Panc1 (cell line): ENCODE measurements around the gene GSTO2.

Experiments
- CTCF ChIP-seq: fragments of 450-650 bp; IDR thresholded peaks from 2 replicates; pipeline ENCODE4 v1.5.1; 2017; ENCODE audit warnings: mild to moderate bottlenecking
- POLR2AphosphoS5 ChIP-seq: IDR thresholded peaks from 2 replicates; pipeline ENCODE4 v1.6.1; 2012; ENCODE audit warnings: mild to moderate bottlenecking, low read depth, low read length, moderate library complexity
- REST ChIP-seq, 2 experiments: IDR thresholded peaks; 2 replicates each; pipeline ENCODE4 v1.6.1; 2011 to 2012; ENCODE audit warnings: low read depth in 2 of 2, control low read depth in 1 of 2, low read length in 1 of 2, mild to moderate bottlenecking in 1 of 2, moderate library complexity in 1 of 2; ENCODE audit not compliant: insufficient read depth in 1 of 2
- TCF7L2 ChIP-seq: IDR thresholded peaks from 2 replicates; pipeline ENCODE4 v1.6.1; 2011; ENCODE audit warnings: mild to moderate bottlenecking, low read depth, low read length, inconsistent platforms

GRCh38 chr10:104267721-104268404 is 1.1 kb upstream of the GSTO2 start:
- TF ChIP-seq CTCF (no peak), POLR2AphosphoS5 (no peak), TCF7L2 (no peak), REST (IDR thresholded peaks at IDR 0.05; ENCODE audit: insufficient read depth in 1 of 2, low read depth in 2 of 2, low read length in 1 of 2) (no peak)
